ENCODE results near the gene ETV3. TPM values are rescaled to one million over a fixed set of nuclear protein-coding genes. Genes with fewer than 3 reads are reported as not detected.

The ETV3 gene
- total and polyA plus RNA-seq, 2 donors (not counting 1 experiment from before 2014, with no cell fraction given) = 9.9 to 11.4 TPM

DNA sequence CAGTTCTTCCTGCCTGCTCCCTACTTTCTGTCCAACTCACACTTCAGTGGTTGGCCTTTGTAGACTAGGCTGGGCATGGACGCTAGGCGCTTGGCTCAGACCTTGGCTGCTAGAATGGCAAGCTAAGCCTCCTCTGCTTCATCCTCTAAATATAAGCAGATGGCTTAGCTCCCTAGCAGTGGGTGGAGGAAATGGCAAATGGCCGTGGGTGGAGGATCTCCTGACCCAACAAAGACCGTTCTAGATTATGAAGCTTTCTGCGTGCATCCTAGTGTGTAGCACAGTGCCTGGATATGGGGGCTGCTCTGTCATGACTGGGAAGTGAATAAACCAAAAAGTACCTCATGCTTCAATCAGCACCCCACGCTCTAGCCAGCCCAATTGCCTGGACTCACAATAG, 28.2 kb downstream of the ETV3 start:
- no peak for DNase-seq (ENCODE audit: low read depth in 2 of 2)
- H3K4me2 ChIP-seq (ENCODE audit: extremely low read depth, insufficient read depth, low read length) = no peak overlapping the region
- no peak overlapping the region for H2AFZ ChIP-seq (ENCODE audit: low read length)
- H4K20me1 ChIP-seq (ENCODE audit: control insufficient read depth, extremely low read depth, insufficient read depth, low read length) = no peaks in the 10 kb centered on the region
- H3K9me3 ChIP-seq (ENCODE audit: control insufficient read depth, insufficient read depth, low read depth, low read length) = no peaks in the 10 kb centered on the region
- H3K9ac ChIP-seq (ENCODE audit: insufficient read depth, low read length) = no peak overlapping the region
- H3K36me3 ChIP-seq (ENCODE audit: control insufficient read depth, insufficient read depth, low read length) = no peaks in the 10 kb centered on the region
- H3K27ac ChIP-seq (ENCODE audit: insufficient read depth, low read length) = no peak overlapping the region
- H3K4me1 ChIP-seq (ENCODE audit: control insufficient read depth, extremely low read depth, insufficient read depth, low read length) = peaks cover 13% of the 10 kb centered on the region
- H3K27me3 ChIP-seq (ENCODE audit: control insufficient read depth, insufficient read depth, low read length) = peaks cover 35% of the 10 kb centered on the region
- TF ChIP-seq, protein P1, sequence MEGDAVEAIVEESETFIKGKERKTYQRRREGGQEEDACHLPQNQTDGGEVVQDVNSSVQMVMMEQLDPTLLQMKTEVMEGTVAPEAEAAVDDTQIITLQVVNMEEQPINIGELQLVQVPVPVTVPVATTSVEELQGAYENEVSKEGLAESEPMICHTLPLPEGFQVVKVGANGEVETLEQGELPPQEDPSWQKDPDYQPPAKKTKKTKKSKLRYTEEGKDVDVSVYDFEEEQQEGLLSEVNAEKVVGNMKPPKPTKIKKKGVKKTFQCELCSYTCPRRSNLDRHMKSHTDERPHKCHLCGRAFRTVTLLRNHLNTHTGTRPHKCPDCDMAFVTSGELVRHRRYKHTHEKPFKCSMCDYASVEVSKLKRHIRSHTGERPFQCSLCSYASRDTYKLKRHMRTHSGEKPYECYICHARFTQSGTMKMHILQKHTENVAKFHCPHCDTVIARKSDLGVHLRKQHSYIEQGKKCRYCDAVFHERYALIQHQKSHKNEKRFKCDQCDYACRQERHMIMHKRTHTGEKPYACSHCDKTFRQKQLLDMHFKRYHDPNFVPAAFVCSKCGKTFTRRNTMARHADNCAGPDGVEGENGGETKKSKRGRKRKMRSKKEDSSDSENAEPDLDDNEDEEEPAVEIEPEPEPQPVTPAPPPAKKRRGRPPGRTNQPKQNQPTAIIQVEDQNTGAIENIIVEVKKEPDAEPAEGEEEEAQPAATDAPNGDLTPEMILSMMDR (conservative IDR thresholded peaks at IDR 0.05 in 1 of 2, IDR thresholded peaks at IDR 0.05 in 1 of 2; ENCODE audit: low read depth in 1 of 2, low read length in 2 of 2) = no peak
- no peak for TF ChIP-seq EZH2 (IDR thresholded peaks at IDR 0.05; ENCODE audit: low read length, missing control alignments)
- no peaks in the 10 kb centered on the region for H3K79me2 ChIP-seq (ENCODE audit: control insufficient read depth, insufficient read depth, low read length)
- H3K4me3 ChIP-seq (replicated peaks in 1 of 4; ENCODE audit: control extremely low read depth in 1 of 4, insufficient read depth in 1 of 4, low read depth in 3 of 4, low read length in 4 of 4) = no peak overlapping the region

DNA sequence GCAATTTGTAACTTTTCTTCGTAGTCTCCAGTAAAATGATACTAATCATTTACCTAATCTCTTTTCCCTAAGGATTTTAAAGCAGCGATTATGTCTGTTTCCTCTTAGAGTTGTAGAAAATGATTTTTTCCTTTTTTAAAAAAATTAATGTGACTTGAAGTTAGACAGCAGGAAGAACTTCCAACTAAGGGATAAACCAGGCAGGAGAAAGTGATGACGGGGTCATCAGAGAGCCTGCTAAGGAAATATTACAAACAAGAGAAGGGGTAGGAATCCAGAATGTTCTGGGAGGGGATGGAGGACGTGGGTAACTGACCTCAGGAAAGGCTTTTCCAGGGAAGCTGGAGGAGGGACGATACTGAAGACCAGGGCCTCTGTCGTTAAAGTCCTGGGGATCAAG, 29.7 kb downstream of the ETV3 start:
- Histone ChIP-seq H3K4me2 (ENCODE audit: extremely low read depth, insufficient read depth, low read length) (no peak overlapping the region), H3K9ac (ENCODE audit: insufficient read depth, low read length) (no peak overlapping the region), H4K20me1 (ENCODE audit: control insufficient read depth, extremely low read depth, insufficient read depth, low read length) (no peaks in the 10 kb centered on the region), H3K79me2 (ENCODE audit: control insufficient read depth, insufficient read depth, low read length) (no peaks in the 10 kb centered on the region), H2AFZ (ENCODE audit: low read length) (no peak overlapping the region), H3K9me3 (ENCODE audit: control insufficient read depth, insufficient read depth, low read depth, low read length) (no peaks in the 10 kb centered on the region), H3K27ac (ENCODE audit: insufficient read depth, low read length) (no peak overlapping the region), H3K4me3 (replicated peaks in 1 of 4; ENCODE audit: control extremely low read depth in 1 of 4, insufficient read depth in 1 of 4, low read depth in 3 of 4, low read length in 4 of 4) (no peak overlapping the region), H3K36me3 (ENCODE audit: control insufficient read depth, insufficient read depth, low read length) (no peaks in the 10 kb centered on the region), H3K4me1 (ENCODE audit: control insufficient read depth, extremely low read depth, insufficient read depth, low read length) (peaks cover 13% of the 10 kb centered on the region), H3K27me3 (ENCODE audit: control insufficient read depth, insufficient read depth, low read length) (peaks cover 31% of the 10 kb centered on the region)
- no peak for TF ChIP-seq EZH2 (IDR thresholded peaks at IDR 0.05; ENCODE audit: low read length, missing control alignments)
- TF ChIP-seq, protein P1 (conservative IDR thresholded peaks at IDR 0.05 in 1 of 2, IDR thresholded peaks at IDR 0.05 in 1 of 2; ENCODE audit: low read depth in 1 of 2, low read length in 2 of 2) = no peak
- DNase-seq (ENCODE audit: low read depth in 2 of 2) = no peak

GRCh38 chr1:157107702-157108101, 30.5 kb downstream of the ETV3 start:
- Histone ChIP-seq H3K9me3 (ENCODE audit: control insufficient read depth, insufficient read depth, low read depth, low read length) (no peaks in the 10 kb centered on the region), H4K20me1 (ENCODE audit: control insufficient read depth, extremely low read depth, insufficient read depth, low read length) (no peaks in the 10 kb centered on the region), H3K36me3 (ENCODE audit: control insufficient read depth, insufficient read depth, low read length) (no peaks in the 10 kb centered on the region), H3K27me3 (ENCODE audit: control insufficient read depth, insufficient read depth, low read length) (peaks cover 24% of the 10 kb centered on the region), H3K4me3 (replicated peaks in 1 of 4; ENCODE audit: control extremely low read depth in 1 of 4, insufficient read depth in 1 of 4, low read depth in 3 of 4, low read length in 4 of 4) (no peak overlapping the region), H3K27ac (ENCODE audit: insufficient read depth, low read length) (no peak overlapping the region), H3K79me2 (ENCODE audit: control insufficient read depth, insufficient read depth, low read length) (no peaks in the 10 kb centered on the region), H3K9ac (ENCODE audit: insufficient read depth, low read length) (no peak overlapping the region), H3K4me2 (ENCODE audit: extremely low read depth, insufficient read depth, low read length) (no peak overlapping the region), H2AFZ (ENCODE audit: low read length) (no peak overlapping the region), H3K4me1 (ENCODE audit: control insufficient read depth, extremely low read depth, insufficient read depth, low read length) (peaks cover 13% of the 10 kb centered on the region)
- no peak for DNase-seq (ENCODE audit: low read depth in 2 of 2)
- TF ChIP-seq, protein P1 (conservative IDR thresholded peaks at IDR 0.05 in 1 of 2, IDR thresholded peaks at IDR 0.05 in 1 of 2; ENCODE audit: low read depth in 1 of 2, low read length in 2 of 2) = no peak
- TF ChIP-seq EZH2 (IDR thresholded peaks at IDR 0.05; ENCODE audit: low read length, missing control alignments) = no peak
